ENCODE data around the gene FKBP14. TPM values are rescaled to one million over a fixed set of nuclear protein-coding genes. Genes with fewer than 3 reads are reported as not detected.

Gene FKBP14
- total RNA-seq, 2 donors from 2014 or later, result 6.1 to 8.5 TPM

GRCh38 chr7:30027065-30027456, 559 bp upstream of the FKBP14 start:
- Histone ChIP-seq H3K9me3 (no peaks in the 10 kb centered on the region), H3K4me1 (peaks cover 0 to 45% of the 10 kb centered on the region in 2 donors), H3K27me3 (no peaks in the 10 kb centered on the region), H3K27ac (peak overlapping the region; percentile 85 to 92), H3K4me3 (peak overlapping the region; percentile 64 to 94), H3K36me3 (no peaks in the 10 kb centered on the region)
- no peak for DNase-seq (ENCODE audit: low spot score)
- TF ChIP-seq CTCF (IDR thresholded peaks at IDR 0.05), result no peak

GRCh38 chr7:30023524-30023923, 3.0 kb downstream of the FKBP14 start:
- Histone ChIP-seq H3K27ac (no peak overlapping the region), H3K4me1 (peaks cover 0 to 31% of the 10 kb centered on the region in 2 donors), H3K27me3 (no peaks in the 10 kb centered on the region), H3K4me3 (no peak overlapping the region), H3K36me3 (no peaks in the 10 kb centered on the region), H3K9me3 (no peaks in the 10 kb centered on the region)
- TF ChIP-seq CTCF (IDR thresholded peaks at IDR 0.05), result no peak
- no peak for DNase-seq (ENCODE audit: low spot score)

GRCh38 chr7:30022991-30023390, 3.5 kb downstream of the FKBP14 start:
- H3K27me3 ChIP-seq, result no peaks in the 10 kb centered on the region
- no peak overlapping the region for H3K27ac ChIP-seq
- H3K36me3 ChIP-seq, result no peaks in the 10 kb centered on the region

GRCh38 chr7:30020535-30020934, 6.0 kb downstream of the FKBP14 start:
- H3K36me3 ChIP-seq, result no peaks in the 10 kb centered on the region
- no peak for DNase-seq (ENCODE audit: low spot score)
- H3K4me3 ChIP-seq, result no peak overlapping the region
- no peaks in the 10 kb centered on the region for H3K9me3 ChIP-seq
- TF ChIP-seq CTCF (IDR thresholded peaks at IDR 0.05), result no peak
- no peak overlapping the region for H3K27ac ChIP-seq
- no peaks in the 10 kb centered on the region for H3K27me3 ChIP-seq
- peaks cover 0 to 15% of the 10 kb centered on the region in 2 donors for H3K4me1 ChIP-seq

More at GRCh38 chr7:30022991-30023390, 3.5 kb downstream of the FKBP14 start:
- no peak for TF ChIP-seq CTCF (IDR thresholded peaks at IDR 0.05)
- H3K9me3 ChIP-seq, result no peaks in the 10 kb centered on the region
- no peak for DNase-seq (ENCODE audit: low spot score)
- no peak overlapping the region for H3K4me3 ChIP-seq
- H3K4me1 ChIP-seq, result peaks cover 0 to 31% of the 10 kb centered on the region in 2 donors

GRCh38 chr7:30019960-30020359, 6.5 kb downstream of the FKBP14 start:
- no peak for TF ChIP-seq CTCF (IDR thresholded peaks at IDR 0.05)
- no peak for DNase-seq (ENCODE audit: low spot score)
- H3K27me3 ChIP-seq, result no peaks in the 10 kb centered on the region
- H3K9me3 ChIP-seq, result no peaks in the 10 kb centered on the region
- peaks cover under 1% of the 10 kb centered on the region for H3K36me3 ChIP-seq
- peaks cover 0 to 9% of the 10 kb centered on the region in 2 donors for H3K4me1 ChIP-seq
- no peak overlapping the region for H3K4me3 ChIP-seq
- no peak overlapping the region for H3K27ac ChIP-seq

- H3K36me3 ChIP-seq, result peaks cover 7% of the 10 kb centered on the region
- H3K4me3 ChIP-seq, result no peak overlapping the region
- no peaks in the 10 kb centered on the region for H3K27me3 ChIP-seq
- no peak for DNase-seq (ENCODE audit: low spot score)
- H3K4me1 ChIP-seq, result peaks cover 0 to 4% of the 10 kb centered on the region in 2 donors
- no peak for TF ChIP-seq CTCF (IDR thresholded peaks at IDR 0.05)
- no peak overlapping the region for H3K27ac ChIP-seq
- H3K9me3 ChIP-seq, result no peaks in the 10 kb centered on the region
These were observed 7.1 kb downstream of the FKBP14 start for GRCh38 chr7:30019387-30019786.
